HepG2 (cell line): ENCODE results near the gene CDK13.

Source experiments
- ATF6 ChIP-seq: sonication (generic); formaldehyde crosslinking; conservative IDR thresholded peaks from 2 replicates; pipeline ENCODE4 v1.4.0; 2020; ENCODE audit warnings: missing genetic modification reagents
- CTCF ChIP-seq: sonication (generic); formaldehyde crosslinking; IDR thresholded peaks from 2 replicates; pipeline ENCODE4 v1.5.0; 2020; ENCODE audit warnings: mild to moderate bottlenecking, missing genetic modification reagents, moderate library complexity
- KDM1A ChIP-seq: IDR thresholded peaks from 2 replicates; pipeline ENCODE4 v1.6.1; 2016; ENCODE audit warnings: missing compliant biosample characterization
- ZNF292 ChIP-seq: sonication (generic); formaldehyde crosslinking; IDR thresholded peaks from 2 replicates; pipeline ENCODE4 v1.8.1; 2022; ENCODE audit warnings: mild to moderate bottlenecking, low read depth, missing genetic modification reagents, borderline replicate concordance

GRCh38 chr7:39910108-39910869, 39.8 kb upstream of the CDK13 start:
- no peak for TF ChIP-seq ATF6 (CRISPR knock-in tag)
- no peak for TF ChIP-seq ZNF292
- TF ChIP-seq KDM1A (CRISPR knock-in tag): no peak
- peak; percentile 37 for TF ChIP-seq CTCF
